ENCODE measurements around the gene EPHB1. TPM values are rescaled to one million over a fixed set of nuclear protein-coding genes. Genes with fewer than 3 reads are reported as not detected.

Gene EPHB1
- total RNA-seq, 2 donors from 2014 or later, result 0.68 to 0.71 TPM

GRCh38 chr3:135147657-135148056, 352.6 kb downstream of the EPHB1 start:
- no peak for ATAC-seq (ENCODE audit: insufficient number of reproducible peaks, low FRiP score, low read depth)
- no peaks in the 10 kb centered on the region for H3K36me3 ChIP-seq
- no peaks in the 10 kb centered on the region for H3K4me1 ChIP-seq (ENCODE audit: control insufficient read depth in 1 of 2, low read depth in 2 of 2)
- no peak for TF ChIP-seq CTCF (IDR thresholded peaks at IDR 0.05)
- H3K27ac ChIP-seq, result no peak overlapping the region
- H3K9me3 ChIP-seq, result no peaks in the 10 kb centered on the region
- no peaks in the 10 kb centered on the region for H3K27me3 ChIP-seq (replicated peaks; ENCODE audit: insufficient read depth)
- DNase-seq (ENCODE audit: low spot score), result no peak
- H3K4me3 ChIP-seq, result no peak overlapping the region

DNA sequence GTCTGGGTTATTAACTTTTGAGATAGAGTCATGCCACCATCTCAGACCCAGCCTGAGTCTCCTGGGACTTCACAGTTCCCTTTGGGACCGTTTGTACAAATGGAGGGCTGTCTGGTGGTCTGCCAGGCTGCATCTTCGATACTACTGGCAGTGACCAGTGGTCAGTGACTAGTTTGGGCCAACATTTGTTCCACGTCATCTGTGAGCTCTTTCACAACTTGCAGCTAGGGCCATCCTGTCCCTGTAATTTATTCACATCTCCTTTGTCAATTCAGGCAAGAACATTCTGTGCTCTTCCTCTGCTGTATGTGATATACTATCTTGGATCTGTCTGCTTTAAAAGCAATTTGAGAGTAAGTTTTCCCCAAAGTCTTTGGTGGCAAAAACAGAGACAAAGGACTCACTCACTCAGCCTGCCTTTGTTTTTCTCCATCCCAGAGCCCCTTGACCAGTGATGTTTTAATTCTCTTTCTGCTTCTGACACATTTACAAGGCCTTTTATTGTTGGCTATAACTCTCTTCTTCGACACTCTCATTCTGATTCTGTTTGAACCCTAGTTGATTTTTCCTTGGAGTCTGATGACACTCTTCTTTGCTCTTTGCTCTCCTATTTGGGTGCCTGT, 353.4 kb downstream of the EPHB1 start:
- no peak overlapping the region for H3K4me3 ChIP-seq
- H3K27ac ChIP-seq, result no peak overlapping the region
- ATAC-seq (ENCODE audit: insufficient number of reproducible peaks, low FRiP score, low read depth), result no peak
- no peaks in the 10 kb centered on the region for H3K4me1 ChIP-seq (ENCODE audit: control insufficient read depth in 1 of 2, low read depth in 2 of 2)
- H3K27me3 ChIP-seq (replicated peaks; ENCODE audit: insufficient read depth), result no peaks in the 10 kb centered on the region
- no peaks in the 10 kb centered on the region for H3K9me3 ChIP-seq
- no peaks in the 10 kb centered on the region for H3K36me3 ChIP-seq
- no peak for DNase-seq (ENCODE audit: low spot score)
- no peak for TF ChIP-seq CTCF (IDR thresholded peaks at IDR 0.05)

DNA sequence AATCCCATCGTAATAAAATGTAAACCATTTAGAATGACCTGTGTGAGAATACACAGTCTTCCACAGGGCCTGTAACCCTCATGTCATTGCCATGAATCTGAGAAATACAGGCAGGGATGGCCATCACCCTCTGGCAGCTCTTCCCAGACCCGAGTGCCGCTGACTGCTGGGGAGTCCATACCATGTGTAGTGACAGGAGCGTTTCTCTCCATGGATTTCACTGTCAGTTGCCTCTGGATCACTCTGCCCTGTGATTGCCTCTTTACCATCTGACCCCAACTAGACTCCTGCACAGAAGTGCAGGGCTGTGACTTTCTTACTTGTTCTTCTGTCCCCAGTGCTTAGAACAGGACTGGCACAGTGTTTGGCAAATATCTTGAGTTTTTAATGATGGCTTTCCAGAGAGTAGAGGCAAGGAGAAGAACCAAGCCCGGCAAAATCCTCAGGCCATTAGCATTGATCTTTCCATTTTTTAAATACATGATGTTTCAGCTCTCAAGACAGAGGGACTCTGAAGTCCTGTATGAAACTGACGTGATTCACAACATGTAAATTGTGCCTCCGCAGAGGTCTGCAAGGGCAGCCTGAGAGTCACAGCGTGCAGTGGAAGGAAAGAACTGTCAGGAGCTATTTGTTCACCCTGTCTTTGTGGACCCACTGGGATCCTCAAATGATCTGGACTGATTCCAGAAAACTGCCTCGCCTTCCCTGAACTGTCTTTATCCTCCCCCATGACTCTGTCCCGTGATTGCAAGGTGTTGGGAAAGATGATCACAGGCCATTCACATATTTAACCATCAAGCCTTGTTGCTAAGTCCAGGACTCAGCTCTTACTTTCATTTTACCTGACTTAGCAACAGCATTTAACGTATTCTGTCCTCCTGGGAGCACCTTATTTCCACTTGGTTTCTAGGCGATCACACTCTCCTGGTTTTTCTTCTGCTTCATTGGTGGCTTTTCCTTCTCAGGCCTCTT, 354.9 kb downstream of the EPHB1 start:
- no peaks in the 10 kb centered on the region for H3K27me3 ChIP-seq (replicated peaks; ENCODE audit: insufficient read depth)
- no peak overlapping the region for H3K4me3 ChIP-seq
- H3K27ac ChIP-seq, result no peak overlapping the region
- H3K9me3 ChIP-seq, result no peaks in the 10 kb centered on the region
- TF ChIP-seq CTCF (IDR thresholded peaks at IDR 0.05), result no peak
- no peaks in the 10 kb centered on the region for H3K4me1 ChIP-seq (ENCODE audit: control insufficient read depth in 1 of 2, low read depth in 2 of 2)
- DNase-seq (ENCODE audit: low spot score) (no peak), ATAC-seq (ENCODE audit: insufficient number of reproducible peaks, low FRiP score, low read depth) (no peak)
- H3K36me3 ChIP-seq, result no peaks in the 10 kb centered on the region

DNA sequence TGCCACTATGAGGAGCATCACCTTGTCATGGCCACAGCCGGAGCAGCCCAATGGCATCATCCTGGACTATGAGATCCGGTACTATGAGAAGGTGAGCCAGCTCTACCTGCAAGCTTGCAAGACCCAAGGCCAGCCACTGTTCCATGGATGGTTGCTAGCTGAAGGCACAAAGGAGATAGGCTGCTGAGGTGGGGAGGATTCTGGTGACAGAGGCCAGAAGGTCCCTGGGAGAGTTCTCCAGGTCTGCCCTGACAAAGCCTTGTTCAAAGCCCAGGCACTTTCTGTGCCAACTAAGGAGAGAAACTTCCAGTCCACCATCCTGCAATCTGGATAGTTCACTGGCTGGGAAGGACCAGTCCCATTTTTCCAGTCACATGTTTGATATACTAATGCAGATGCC, 359.1 kb downstream of the EPHB1 start:
- Histone ChIP-seq H3K9me3 (no peaks in the 10 kb centered on the region), H3K36me3 (no peaks in the 10 kb centered on the region)
- no peak for ATAC-seq (ENCODE audit: insufficient number of reproducible peaks, low FRiP score, low read depth)

More for the DNA sequence above, 359.1 kb downstream of the EPHB1 start:
- no peak overlapping the region for H3K4me3 ChIP-seq
- H3K27me3 ChIP-seq (replicated peaks; ENCODE audit: insufficient read depth), result no peaks in the 10 kb centered on the region
- no peak for DNase-seq (ENCODE audit: low spot score)
- H3K4me1 ChIP-seq (ENCODE audit: control insufficient read depth in 1 of 2, low read depth in 2 of 2), result no peaks in the 10 kb centered on the region
- no peak overlapping the region for H3K27ac ChIP-seq
- no peak for TF ChIP-seq CTCF (IDR thresholded peaks at IDR 0.05)
